ENCODE data around the gene FBN2.
"Not testable (repeated sequence)": the region's sequence is repeated elsewhere in the genome, so short reads cannot be mapped to it uniquely, and the experiment has no call there.

FBN2 gene

GRCh38 chr5:128349044-128349858 is 188.8 kb downstream of the FBN2 start:
- no peak for DNase-seq

GRCh38 chr5:128346038-128346437 is 192.0 kb downstream of the FBN2 start:
- no peak for DNase-seq

GRCh38 chr5:128345247-128345646 is 192.8 kb downstream of the FBN2 start:
- DNase-seq = no peak

DNA sequence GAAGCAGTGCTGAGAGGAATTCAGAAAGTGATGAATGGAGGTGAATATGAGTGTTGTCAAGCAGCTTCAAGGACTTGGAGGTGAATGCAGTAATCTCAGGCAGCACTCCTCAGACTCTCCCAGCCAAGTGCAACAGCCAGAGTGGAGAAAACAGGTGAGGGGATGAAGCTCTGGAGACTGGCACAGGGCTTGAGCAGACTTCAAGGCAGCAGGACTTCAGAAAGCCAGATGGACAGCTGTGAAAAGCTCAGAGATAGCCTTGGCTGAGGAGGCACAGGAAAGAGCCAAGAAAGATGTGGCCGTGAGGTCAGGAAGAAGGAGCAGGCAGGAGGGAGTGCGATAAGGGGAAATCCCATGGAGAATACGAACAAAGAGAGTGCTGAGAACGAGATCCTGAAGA is 194.9 kb downstream of the FBN2 start:
- no peak for DNase-seq

DNA sequence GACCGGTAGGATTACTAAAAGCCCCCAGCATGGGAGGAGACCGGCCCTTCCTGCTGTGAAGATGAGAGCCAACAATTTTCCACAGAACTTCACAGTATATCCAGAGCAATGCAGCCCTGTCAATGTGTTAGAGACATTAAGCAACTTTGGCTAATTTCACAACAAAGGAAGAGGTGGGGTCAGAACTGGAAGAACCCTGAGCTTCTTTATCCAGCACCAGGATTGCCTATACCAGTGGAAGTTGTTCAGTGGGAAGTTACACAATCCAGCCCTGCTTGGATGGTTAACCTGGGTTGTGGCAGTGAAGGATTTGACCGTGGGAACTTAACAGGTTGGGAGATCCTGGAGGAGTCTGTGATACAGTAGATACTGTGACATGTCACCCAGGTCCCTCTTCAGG is 197.0 kb downstream of the FBN2 start:
- no peak for DNase-seq

- no peak for DNase-seq
Observed at GRCh38 chr5:128340648-128341047, 197.4 kb downstream of the FBN2 start.

DNA sequence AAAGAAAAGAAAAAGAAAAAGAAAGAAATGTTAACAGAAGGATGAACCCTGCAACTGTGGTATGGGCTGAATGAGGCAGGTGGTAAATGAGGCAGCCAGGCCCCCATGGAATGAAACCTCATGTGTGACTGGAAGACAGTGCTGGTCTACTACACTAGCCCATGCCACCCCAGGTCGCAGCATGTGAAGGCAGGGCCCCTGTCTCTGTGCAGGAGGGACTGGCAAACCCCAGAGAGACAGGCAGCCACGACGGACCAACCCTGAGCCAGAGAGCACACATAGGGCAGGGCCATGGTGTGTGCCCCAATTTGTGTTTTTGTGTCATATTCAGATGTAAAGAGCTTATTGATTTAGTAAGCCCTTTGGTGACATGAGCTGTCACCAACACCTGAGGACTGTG is 198.5 kb downstream of the FBN2 start:
- no peak for DNase-seq

- DNase-seq = no peak
Observed at GRCh38 chr5:128338649-128339048, 199.4 kb downstream of the FBN2 start.

DNA sequence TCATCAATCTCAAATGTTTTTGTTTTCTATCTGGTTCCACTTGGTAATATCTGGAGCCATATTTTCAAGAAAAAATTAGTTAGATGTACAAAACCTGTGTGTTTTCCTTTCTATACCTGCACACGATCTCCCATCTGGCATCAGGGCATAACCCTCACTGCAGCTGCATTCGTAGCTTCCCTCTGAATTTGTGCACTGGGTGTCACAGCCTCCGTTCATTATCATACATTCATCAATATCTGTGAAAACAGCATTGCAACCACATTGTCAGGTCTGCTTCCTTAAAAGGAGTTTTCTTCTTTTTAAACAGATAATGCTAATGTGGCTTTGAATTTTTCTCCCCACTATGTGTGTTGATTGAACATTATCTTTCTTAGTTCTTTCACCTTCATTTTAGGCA is 202.7 kb downstream of the FBN2 start:
- DNase-seq = no peak

GRCh38 chr5:128334010-128334716 is 203.9 kb downstream of the FBN2 start:
- DNase-seq = no peak

DNA sequence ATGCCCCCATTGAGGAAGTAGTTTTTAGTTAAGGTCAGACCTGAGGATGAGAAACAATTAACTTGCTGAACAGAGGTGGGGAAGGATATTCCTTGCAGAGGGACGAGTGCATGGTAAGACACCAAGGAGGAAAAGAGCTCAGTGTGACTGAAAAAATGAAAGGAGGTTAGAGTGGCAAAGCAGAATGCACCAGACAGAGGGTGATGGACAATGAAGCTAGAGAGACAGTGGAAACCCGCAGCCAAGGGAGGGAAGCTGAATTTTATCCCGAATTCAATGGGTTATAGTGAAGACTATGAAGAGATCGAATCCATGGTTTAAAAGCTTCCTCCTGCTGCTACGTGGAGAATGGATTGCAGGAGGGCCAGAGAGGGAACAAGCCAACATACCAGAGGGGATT is 206.8 kb downstream of the FBN2 start:
- no peak for DNase-seq

DNA sequence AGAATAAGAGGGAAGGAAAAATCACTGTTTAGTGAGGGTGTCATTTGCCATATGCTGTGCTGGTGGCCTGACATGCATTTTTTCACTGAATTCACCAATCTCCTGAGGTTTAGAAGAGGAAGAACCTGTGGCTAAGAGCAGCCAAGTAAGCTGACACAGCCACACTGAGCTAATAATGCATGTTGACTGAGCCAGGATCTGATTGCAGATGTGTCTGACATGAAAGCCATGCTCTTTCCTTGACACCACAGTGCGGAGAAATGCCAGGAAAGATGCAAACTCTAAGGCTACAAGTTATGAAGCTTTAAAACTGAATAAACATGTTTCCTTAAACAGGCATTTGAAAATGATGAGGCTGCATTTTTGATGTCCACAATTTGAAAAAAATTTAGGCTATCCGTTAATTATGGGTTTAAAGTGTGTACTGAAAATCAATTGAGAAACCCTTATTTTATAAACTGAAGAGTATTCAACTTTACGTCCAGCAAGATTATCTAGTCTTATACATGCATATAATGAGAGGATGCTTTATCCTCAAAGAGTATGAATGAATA is 208.6 kb downstream of the FBN2 start:
- no peak for DNase-seq

DNA sequence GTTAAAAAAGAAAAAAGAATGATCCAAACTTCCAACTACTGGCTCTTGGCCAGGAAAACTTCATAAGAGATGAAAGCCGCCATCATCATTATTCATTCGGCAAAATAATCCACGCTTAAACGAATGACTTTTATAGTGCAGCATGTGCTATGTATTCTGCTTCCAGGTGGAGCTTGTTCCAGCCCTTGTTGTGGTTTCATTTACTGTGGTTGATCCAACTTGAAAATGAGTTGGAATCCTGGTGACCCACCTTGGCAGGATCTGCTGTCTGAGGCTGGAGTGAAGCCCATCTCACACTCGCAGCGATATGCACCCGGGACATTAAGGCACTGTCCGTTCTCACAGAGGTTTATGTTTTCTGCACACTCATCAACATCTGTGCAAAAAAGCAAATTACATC is 209.6 kb downstream of the FBN2 start:
- no peak for DNase-seq

DNA sequence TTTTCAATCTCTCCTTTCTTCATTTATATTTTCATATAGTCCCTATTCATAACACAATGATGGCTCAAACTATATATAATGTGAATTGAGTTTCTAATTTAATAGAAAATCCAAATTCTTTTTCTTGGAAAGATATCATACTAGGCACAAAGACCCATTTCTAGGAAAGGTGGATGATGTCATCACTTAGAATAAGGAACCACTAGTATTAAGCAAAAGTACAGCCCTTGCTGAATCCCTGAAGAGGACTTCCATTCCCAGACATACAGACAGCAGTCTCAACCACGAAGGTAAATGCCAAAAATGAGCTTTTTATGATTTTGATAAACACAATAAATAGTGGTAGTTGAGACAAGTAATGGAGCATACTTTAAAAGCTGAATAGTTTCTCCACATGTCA is 210.0 kb downstream of the FBN2 start:
- DNase-seq = no peak

GRCh38 chr5:128321418-128321817 is 216.6 kb downstream of the FBN2 start:
- not testable (repeated sequence) for DNase-seq

DNA sequence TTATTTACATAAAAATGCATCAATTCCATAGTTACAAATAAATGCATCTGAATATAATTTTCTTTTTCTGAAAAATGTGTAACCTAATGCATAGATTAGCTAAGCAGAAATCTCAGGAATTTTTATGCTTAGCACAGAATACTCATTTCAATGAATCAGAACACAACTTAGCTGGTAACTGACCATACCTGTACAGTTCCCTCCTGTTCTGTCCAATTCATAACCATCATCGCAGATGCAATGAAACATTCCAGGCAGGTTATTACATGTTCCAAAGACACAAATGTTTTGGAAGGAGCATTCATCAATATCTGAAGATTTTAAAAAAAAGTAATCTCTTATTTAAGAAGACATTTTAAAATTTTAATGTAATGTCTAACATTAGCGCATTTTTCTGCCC is 219.4 kb downstream of the FBN2 start:
- no peak for DNase-seq

- DNase-seq = no peak
Observed at GRCh38 chr5:128317481-128317880, 220.6 kb downstream of the FBN2 start.

GRCh38 chr5:128315671-128316070 is 222.4 kb downstream of the FBN2 start:
- no peak for DNase-seq

GRCh38 chr5:128305341-128305740 is 232.7 kb downstream of the FBN2 start:
- no peak for DNase-seq

DNA sequence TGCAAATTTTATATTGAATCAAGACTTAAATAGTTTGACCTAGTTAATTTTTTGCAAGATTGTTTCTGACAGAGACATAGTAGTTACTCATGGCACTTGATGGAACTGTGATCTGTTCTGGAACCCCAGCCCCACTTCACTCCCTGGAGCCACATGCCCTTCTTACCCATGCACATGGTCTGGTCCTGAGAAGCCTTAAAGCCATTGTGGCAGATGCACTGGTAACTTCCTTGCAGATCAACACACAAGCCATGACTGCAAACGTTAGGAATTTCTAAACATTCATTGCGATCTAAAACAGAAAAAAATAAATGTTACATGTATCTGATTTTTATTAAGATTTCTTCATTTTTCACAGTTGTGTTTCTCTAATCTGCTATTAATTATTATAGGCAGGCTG is 233.3 kb downstream of the FBN2 start:
- DNase-seq = no peak

GRCh38 chr5:128304088-128304487 is 234.0 kb downstream of the FBN2 start:
- no peak for DNase-seq

DNA sequence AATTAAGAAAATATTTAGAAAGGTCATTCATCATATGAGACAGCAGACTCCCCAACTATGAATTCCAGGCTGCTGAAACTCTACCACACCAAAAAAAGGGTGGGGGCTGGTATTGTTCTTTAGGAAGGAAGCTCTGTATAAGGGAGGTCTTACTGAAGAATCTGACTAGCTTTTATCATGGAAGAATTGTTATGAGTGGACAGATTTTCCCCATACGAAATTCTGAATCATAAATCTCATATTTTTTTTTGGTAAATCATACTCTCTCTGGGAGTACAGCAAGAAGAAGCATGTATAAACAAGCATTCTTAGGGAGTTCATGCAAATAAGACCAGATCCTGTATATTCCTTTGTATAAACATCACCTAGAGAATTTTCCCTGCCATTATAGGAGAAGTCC is 234.5 kb downstream of the FBN2 start:
- no peak for DNase-seq

GRCh38 chr5:128300181-128300580 is 237.9 kb downstream of the FBN2 start:
- DNase-seq = no peak

DNA sequence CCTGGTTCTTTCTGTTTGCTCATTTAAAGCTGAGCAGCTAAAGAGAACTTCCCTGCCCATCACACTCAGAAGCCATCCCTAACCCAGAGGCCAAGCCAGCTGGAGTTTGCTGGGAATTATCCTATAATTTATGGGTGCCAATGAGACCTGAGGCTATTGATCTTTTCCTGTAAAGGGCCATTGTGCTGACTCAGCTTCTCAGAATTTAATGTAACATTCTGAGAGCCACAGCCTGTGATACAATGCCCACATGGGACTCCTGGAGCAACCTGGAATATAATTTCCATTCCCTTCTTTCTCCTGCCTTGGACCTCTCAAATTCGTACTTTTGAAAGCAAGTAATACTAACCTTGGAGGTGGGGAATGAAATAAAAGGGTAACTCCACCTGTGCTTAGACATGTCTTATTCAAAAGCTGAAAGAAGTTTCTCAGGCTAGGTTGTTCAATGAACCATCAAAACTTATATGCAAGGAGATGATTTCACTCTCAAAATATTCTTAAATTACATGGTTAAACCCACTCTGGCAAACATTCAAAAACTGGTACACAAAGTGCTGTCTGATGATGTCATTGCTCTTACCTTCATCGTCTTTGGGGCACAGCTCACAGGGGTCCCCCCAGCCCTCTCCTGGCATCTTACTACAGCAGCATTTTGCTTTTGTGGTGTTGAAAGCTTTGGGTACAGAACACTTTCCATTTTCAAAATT is 247.7 kb downstream of the FBN2 start:
- no peak for DNase-seq

Data from NCI-H1436 treated with DMSO at 0.1 percent for 48 hours (cell line).